DOHH2 (cell line): ENCODE results near the gene MED26.

Source experiments
- CTCF ChIP-seq: fragments of 200-600 bp; sonication (generic); IDR thresholded peaks from one replicate; pipeline ENCODE4 v1.5.1; 2014; ENCODE audit warnings: antibody characterized with exemption, mild to moderate bottlenecking, low read depth, low read length; ENCODE audit not compliant: poor library complexity, severe bottlenecking
- EZH2phosphoT487 ChIP-seq: fragments of 200-600 bp; sonication (generic); IDR thresholded peaks from 2 replicates; pipeline ENCODE4 v1.6.1; 2017; ENCODE audit warnings: borderline replicate concordance, mild to moderate bottlenecking, antibody characterized with exemption, low read length, moderate library complexity, mixed read lengths

DNA sequence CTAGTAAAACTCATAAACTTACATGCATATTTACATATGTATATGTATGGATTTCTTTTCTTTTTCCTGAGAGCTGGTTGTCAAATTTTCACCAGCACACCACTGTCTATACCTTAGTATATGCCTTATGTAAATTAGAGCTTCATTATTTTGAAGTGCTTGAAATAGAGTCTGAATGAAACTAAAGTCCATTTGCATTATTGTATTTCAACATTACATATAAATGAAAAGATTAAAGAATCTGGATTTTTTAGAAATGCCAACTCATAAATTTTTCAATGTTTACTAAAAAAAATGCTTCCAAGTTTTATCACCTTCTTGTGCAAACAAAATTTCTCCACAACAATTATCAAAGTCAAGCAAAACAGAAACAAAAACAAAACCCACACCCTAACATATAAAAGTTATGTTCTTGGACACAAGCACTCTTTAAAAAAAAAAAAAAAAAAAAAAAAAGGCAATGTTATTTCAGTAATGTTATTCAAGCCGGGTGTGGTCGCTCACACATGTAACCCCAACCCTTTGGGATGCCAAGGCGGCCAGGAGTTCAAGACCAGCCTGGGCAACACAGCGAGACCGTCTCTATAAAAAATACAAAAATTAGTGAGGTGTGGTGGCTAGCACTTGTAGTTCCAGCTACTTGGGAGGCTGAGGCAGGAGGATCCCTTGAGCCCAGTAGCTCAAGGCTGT, 18.3 kb downstream of the MED26 start:
- TF ChIP-seq CTCF (no peak), EZH2phosphoT487 (no peak)
